Measurements from ENCODE around the gene ADAMTS15.

ADAMTS15 gene

DNA sequence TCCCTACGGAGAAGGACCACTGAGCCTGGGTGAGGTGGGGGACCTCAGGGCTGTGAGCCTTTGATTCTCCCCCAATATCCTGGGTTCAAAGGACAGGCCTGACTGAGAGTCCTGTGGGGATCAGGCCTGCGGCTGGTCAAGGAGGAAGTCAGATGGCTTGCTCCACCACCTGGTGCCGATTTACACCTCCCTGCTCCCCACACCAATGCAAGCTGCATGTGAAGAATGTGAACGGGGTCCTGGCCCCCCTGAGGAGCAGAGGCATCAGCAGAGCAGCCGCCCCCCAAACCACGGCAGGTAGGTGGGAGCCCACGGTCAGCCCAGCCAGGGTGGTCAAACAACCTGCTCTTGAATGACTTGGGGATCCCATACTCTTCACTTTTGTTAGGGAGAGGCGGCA lies 26.7 kb upstream of the ADAMTS15 start:
- Histone ChIP-seq H3K9ac (no peak overlapping the region), H3K9me3 (ENCODE audit: control insufficient read depth, low read length) (no peaks in the 10 kb centered on the region), H3K36me3 (ENCODE audit: control insufficient read depth, insufficient read depth, low read length) (no peaks in the 10 kb centered on the region), H2AFZ (no peak overlapping the region), H3K27me3 (ENCODE audit: control insufficient read depth, insufficient read depth, low read length) (no peaks in the 10 kb centered on the region), H3K79me2 (no peaks in the 10 kb centered on the region), H3K27ac (no peak overlapping the region), H3K4me3 (ENCODE audit: low read depth, low read length) (no peak overlapping the region), H3K4me2 (ENCODE audit: low read length) (no peak overlapping the region), H3K4me1 (no peaks in the 10 kb centered on the region)
- TF ChIP-seq, protein P1, sequence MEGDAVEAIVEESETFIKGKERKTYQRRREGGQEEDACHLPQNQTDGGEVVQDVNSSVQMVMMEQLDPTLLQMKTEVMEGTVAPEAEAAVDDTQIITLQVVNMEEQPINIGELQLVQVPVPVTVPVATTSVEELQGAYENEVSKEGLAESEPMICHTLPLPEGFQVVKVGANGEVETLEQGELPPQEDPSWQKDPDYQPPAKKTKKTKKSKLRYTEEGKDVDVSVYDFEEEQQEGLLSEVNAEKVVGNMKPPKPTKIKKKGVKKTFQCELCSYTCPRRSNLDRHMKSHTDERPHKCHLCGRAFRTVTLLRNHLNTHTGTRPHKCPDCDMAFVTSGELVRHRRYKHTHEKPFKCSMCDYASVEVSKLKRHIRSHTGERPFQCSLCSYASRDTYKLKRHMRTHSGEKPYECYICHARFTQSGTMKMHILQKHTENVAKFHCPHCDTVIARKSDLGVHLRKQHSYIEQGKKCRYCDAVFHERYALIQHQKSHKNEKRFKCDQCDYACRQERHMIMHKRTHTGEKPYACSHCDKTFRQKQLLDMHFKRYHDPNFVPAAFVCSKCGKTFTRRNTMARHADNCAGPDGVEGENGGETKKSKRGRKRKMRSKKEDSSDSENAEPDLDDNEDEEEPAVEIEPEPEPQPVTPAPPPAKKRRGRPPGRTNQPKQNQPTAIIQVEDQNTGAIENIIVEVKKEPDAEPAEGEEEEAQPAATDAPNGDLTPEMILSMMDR (IDR thresholded peaks at IDR 0.05): no peak

GRCh38 chr11:130422251-130422995 lies 26.0 kb upstream of the ADAMTS15 start:
- no peak overlapping the region for H3K9ac ChIP-seq
- no peaks in the 10 kb centered on the region for H3K27me3 ChIP-seq (ENCODE audit: control insufficient read depth, insufficient read depth, low read length)
- no peak overlapping the region for H3K27ac ChIP-seq

GRCh38 chr11:130423541-130424142 lies 24.8 kb upstream of the ADAMTS15 start:
- TF ChIP-seq, protein P1 (IDR thresholded peaks at IDR 0.05): no peak
- H3K79me2 ChIP-seq: no peaks in the 10 kb centered on the region
- H3K4me3 ChIP-seq (ENCODE audit: low read depth, low read length): no peak overlapping the region
- H2AFZ ChIP-seq: no peak overlapping the region
- no peak overlapping the region for H3K27ac ChIP-seq
- H3K27me3 ChIP-seq (ENCODE audit: control insufficient read depth, insufficient read depth, low read length): no peaks in the 10 kb centered on the region
- H3K4me1 ChIP-seq: no peaks in the 10 kb centered on the region
- no peak overlapping the region for H3K4me2 ChIP-seq (ENCODE audit: low read length)
- no peak overlapping the region for H3K9ac ChIP-seq
- no peaks in the 10 kb centered on the region for H3K9me3 ChIP-seq (ENCODE audit: control insufficient read depth, low read length)
- H3K36me3 ChIP-seq (ENCODE audit: control insufficient read depth, insufficient read depth, low read length): no peaks in the 10 kb centered on the region

More at GRCh38 chr11:130422251-130422995, 26.0 kb upstream of the ADAMTS15 start:
- TF ChIP-seq, protein P1 (IDR thresholded peaks at IDR 0.05): no peak
- H3K4me2 ChIP-seq (ENCODE audit: low read length): no peak overlapping the region
- H3K79me2 ChIP-seq: no peaks in the 10 kb centered on the region
- no peak overlapping the region for H3K4me3 ChIP-seq (ENCODE audit: low read depth, low read length)
- H3K36me3 ChIP-seq (ENCODE audit: control insufficient read depth, insufficient read depth, low read length): no peaks in the 10 kb centered on the region
- H3K4me1 ChIP-seq: no peaks in the 10 kb centered on the region
- H2AFZ ChIP-seq: no peak overlapping the region
- H3K9me3 ChIP-seq (ENCODE audit: control insufficient read depth, low read length): no peaks in the 10 kb centered on the region

DNA sequence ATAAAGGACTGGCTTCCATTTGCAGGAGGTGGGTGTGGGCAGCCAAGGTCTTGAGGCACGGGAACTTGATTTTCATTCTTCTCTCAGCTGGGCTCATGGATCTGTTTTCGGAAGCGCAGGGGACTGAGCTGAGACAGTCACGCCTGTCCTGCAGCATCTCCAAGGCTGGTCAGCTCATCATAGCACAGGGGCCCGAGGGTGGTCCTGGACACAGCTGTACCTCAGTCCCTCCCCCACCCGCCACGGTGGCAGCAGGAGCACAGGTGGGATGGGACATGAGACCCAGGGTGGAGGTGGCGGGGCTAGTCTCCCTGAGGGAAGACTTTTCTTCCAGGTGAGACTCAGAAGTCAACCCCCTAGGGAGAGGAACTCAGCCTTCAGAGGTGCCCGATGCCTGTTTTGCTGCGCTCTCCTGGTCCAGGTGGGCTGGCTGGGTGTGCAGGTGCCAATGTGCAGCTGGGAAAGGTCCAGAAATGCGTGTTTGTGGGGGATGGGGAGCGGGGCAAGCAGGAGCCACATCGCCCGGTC lies 23.8 kb upstream of the ADAMTS15 start:
- Histone ChIP-seq H3K4me3 (ENCODE audit: low read depth, low read length) (no peak overlapping the region), H3K4me2 (ENCODE audit: low read length) (no peak overlapping the region), H3K79me2 (no peaks in the 10 kb centered on the region), H3K27me3 (ENCODE audit: control insufficient read depth, insufficient read depth, low read length) (no peaks in the 10 kb centered on the region), H3K4me1 (no peaks in the 10 kb centered on the region), H3K9me3 (ENCODE audit: control insufficient read depth, low read length) (no peaks in the 10 kb centered on the region), H3K27ac (no peak overlapping the region), H2AFZ (no peak overlapping the region), H3K36me3 (ENCODE audit: control insufficient read depth, insufficient read depth, low read length) (no peaks in the 10 kb centered on the region), H3K9ac (no peak overlapping the region)
- TF ChIP-seq, protein P1 (IDR thresholded peaks at IDR 0.05): no peak

Data from parathyroid adenoma (tissue), 2 donors.